Activated CD8-positive, alpha-beta T cell treated with anti-CD3 and anti-CD28 coated beads for 36 hours (primary cell): ENCODE measurements around the gene RLN3. TPM values are rescaled to one million over a fixed set of nuclear protein-coding genes. Genes with fewer than 3 reads are reported as not detected.

ENCODE experiments used
- ATAC-seq: fragments of 200-7000 bp; cut with Tn5 transposase; one replicate; pipeline ENCODE4 v1.10.0; 2021; ENCODE audit warnings: mild to moderate bottlenecking, moderate library complexity
- CTCF ChIA-PET: fragments of 350-600 bp; sonication (Branson Sonifier 250); formaldehyde crosslinking; loops from one replicate; lab custom pipeline; 2021; ENCODE audit warnings: antibody characterized with exemption; lab: Charles Lee
- POLR2A ChIA-PET: fragments of 350-600 bp; sonication (Branson Sonifier 250); formaldehyde crosslinking; loops from one replicate; lab custom pipeline; 2021; ENCODE audit warnings: antibody characterized with exemption; lab: Charles Lee
- DNase-seq: peaks from one replicate; pipeline ENCODE4 v3.0.0-alpha.2; 2020
- H3K27ac Mint-ChIP-seq: one replicate; pipeline ENCODE4 v1.8.0; 2021; ENCODE audit warnings: mild to moderate bottlenecking, mixed read lengths
- H3K27me3 Mint-ChIP-seq: one replicate; pipeline ENCODE4 v1.8.0; 2021; ENCODE audit warnings: mixed read lengths
- H3K36me3 Mint-ChIP-seq: one replicate; pipeline ENCODE4 v1.8.0; 2021; ENCODE audit warnings: low read depth, mixed read lengths
- H3K4me1 Mint-ChIP-seq: one replicate; pipeline ENCODE4 v1.8.0; 2021; ENCODE audit warnings: low read depth, mixed read lengths
- H3K4me3 Mint-ChIP-seq: one replicate; pipeline ENCODE4 v1.8.0; 2021; ENCODE audit warnings: mild to moderate bottlenecking, moderate library complexity, mixed read lengths
- H3K9me3 Mint-ChIP-seq: one replicate; pipeline ENCODE4 v1.8.0; 2021; ENCODE audit warnings: mixed read lengths
- intact Hi-C: fragments of 100-400 bp; cut with micrococcal nuclease; formaldehyde crosslinking; loops from one replicate; pipeline ENCODE4 v1.10.0; 2022
- total RNA-seq, 2 experiments: library from RNA; stranded (reverse); gene quantifications; one replicate each; pipeline ENCODE4 v1.2.3, GENCODE V29; 2021
- TF ChIP-seq, protein P1 (sequence below): fragments of 200-600 bp; IDR thresholded peaks from one replicate; pipeline ENCODE4 v1.8.0; 2022; ENCODE audit warnings: antibody characterized with exemption, mild to moderate bottlenecking

RLN3 gene
- total RNA-seq, 2 experiments from 2014 or later = not detected

DNA sequence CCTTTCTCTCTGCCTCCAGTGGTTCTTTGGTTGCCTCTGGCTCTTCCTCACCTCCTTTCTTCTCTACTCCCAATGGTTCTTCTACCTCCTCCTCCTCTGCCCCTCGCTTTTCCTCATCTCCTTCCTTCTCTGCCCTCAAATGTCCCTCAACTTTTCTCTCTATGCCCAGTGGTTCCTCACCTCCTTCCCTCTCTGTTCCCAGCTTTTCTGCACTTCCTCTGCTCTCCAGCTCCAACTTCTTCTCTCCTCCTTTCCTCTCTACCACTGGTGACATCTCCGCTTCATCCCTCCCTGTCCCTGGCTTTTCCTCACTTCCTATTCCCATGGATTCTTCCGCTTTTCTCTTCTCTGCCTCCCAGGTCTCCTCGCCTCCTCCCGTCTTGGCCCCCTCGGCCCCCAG is 26.2 kb downstream of the RLN3 start:
- ATAC-seq (no peak), DNase-seq (no peak)
- Mint-ChIP-seq H3K36me3 (peaks cover 27% of the 10 kb centered on the region), H3K4me1 (peaks cover 16% of the 10 kb centered on the region), H3K27ac (no peak overlapping the region), H3K27me3 (peaks cover 18% of the 10 kb centered on the region), H3K9me3 (no peaks in the 10 kb centered on the region), H3K4me3 (no peak overlapping the region)
- TF ChIP-seq, protein P1, sequence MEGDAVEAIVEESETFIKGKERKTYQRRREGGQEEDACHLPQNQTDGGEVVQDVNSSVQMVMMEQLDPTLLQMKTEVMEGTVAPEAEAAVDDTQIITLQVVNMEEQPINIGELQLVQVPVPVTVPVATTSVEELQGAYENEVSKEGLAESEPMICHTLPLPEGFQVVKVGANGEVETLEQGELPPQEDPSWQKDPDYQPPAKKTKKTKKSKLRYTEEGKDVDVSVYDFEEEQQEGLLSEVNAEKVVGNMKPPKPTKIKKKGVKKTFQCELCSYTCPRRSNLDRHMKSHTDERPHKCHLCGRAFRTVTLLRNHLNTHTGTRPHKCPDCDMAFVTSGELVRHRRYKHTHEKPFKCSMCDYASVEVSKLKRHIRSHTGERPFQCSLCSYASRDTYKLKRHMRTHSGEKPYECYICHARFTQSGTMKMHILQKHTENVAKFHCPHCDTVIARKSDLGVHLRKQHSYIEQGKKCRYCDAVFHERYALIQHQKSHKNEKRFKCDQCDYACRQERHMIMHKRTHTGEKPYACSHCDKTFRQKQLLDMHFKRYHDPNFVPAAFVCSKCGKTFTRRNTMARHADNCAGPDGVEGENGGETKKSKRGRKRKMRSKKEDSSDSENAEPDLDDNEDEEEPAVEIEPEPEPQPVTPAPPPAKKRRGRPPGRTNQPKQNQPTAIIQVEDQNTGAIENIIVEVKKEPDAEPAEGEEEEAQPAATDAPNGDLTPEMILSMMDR = no peak
- intact Hi-C loops = no loop called here
- ChIA-PET POLR2A (interaction anchor here (0.8 to 1.1 kb wide), 2 partner anchors 99 to 175 kb away, joined by 3 to 4 read pairs; no protein-coding TSS in a partner anchor), CTCF (interaction anchor here (0.9 kb wide), 1 partner anchor 179 kb away, joined by 3 read pairs; no protein-coding TSS in a partner anchor)

DNA sequence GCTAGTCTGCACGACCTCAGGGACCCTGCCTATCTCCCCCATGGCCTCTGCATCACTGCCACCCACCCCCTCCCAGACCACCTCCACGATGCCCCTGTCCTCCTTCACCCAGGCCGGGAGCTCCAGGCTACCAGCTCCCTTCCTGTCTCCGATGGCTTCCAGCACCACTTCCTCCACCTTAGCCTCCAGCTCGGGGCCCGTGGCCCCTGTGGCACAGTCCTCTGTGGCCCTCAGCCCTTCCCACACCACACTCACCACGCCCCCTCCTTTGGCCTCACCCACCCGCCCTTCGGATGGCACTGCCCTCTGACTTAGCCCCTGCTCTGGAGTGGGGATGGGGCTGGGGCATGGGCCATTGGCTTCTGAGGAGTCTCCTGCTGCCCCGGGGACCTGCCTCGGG is 26.8 kb downstream of the RLN3 start:
- no peak overlapping the region for H3K4me3 Mint-ChIP-seq
- H3K4me1 Mint-ChIP-seq = peaks cover 16% of the 10 kb centered on the region
- no peak for DNase-seq
- H3K27me3 Mint-ChIP-seq = peaks cover 22% of the 10 kb centered on the region
- ChIA-PET CTCF (interaction anchor here (0.9 kb wide), 1 partner anchor 179 kb away, joined by 3 read pairs; no protein-coding TSS in a partner anchor), POLR2A (interaction anchor here (0.8 to 1.1 kb wide), 2 partner anchors 100 to 175 kb away, joined by 3 to 4 read pairs; no protein-coding TSS in a partner anchor)
- ATAC-seq = no peak
- H3K27ac Mint-ChIP-seq = no peak overlapping the region
- TF ChIP-seq, protein P1 = no peak
- H3K9me3 Mint-ChIP-seq = no peaks in the 10 kb centered on the region
- H3K36me3 Mint-ChIP-seq = peaks cover 24% of the 10 kb centered on the region
- intact Hi-C loops = no loop called here

DNA sequence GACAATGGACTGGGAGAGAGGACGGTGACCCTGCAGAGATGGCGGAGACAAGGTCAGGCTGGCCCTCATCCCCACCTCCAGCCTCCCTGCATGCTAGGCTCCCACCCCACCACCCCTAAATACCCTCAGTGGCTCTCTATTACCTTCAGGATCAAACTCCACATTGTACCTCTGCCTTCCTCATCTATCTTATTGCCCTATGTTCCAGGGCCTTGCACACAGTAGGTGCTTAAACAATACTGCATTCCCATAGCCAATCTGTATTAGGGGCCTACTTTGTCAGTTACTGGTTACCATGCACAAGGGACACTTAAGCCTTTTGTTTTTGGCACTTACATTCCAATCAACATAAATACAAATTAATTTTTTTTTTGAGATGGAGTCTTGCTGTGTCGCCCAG is 27.4 kb downstream of the RLN3 start:
- POLR2A ChIA-PET = interaction anchor here (1.1 kb wide), 1 partner anchor 176 kb away, joined by 4 read pairs; no protein-coding TSS in a partner anchor
- no peak overlapping the region for H3K4me3 Mint-ChIP-seq

DNA sequence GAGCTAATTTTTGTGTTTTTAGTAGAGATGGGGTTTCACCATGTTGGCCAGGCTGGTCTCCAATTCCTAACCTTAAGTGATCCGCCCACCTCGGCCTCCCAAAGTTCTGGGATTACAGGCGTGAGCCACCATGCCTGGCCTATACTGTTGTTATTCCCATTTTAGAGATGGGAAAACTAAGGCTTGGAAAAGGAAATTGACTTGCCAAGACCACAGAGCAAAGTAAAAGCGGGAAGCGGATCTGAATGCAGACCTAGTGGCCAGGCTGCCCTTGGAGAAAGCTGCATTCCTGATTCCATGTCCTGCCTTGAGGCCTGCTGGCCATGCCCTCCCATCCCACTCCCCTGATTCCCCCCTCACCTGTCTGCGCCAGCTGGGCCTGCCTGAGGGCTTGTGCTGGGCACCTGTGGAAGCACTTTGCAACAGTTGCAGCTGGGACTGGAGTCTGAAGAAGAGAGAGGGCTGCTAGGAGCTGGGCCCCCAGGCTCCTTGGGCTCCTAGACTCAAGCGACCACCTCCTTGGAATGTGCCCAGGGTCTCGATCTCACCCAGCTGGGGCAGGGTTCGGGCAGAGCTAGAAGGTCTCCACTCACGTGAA is 28.2 kb downstream of the RLN3 start:
- intact Hi-C loops = no loop called here
- ChIA-PET CTCF (interaction anchor here (1.1 to 7.0 kb wide), 6 partner anchors 7 to 176 kb away, joined by 3 to 86 read pairs (median 14); partner anchors contain the start of gene MISP3), POLR2A (interaction anchor here (0.7 kb wide), 1 partner anchor 339 kb away, joined by 3 read pairs; no protein-coding TSS in a partner anchor)
- no peaks in the 10 kb centered on the region for H3K9me3 Mint-ChIP-seq
- no peak for ATAC-seq
- peaks cover 31% of the 10 kb centered on the region for H3K27me3 Mint-ChIP-seq
- H3K4me3 Mint-ChIP-seq = no peak overlapping the region
- H3K36me3 Mint-ChIP-seq = peaks cover 15% of the 10 kb centered on the region
- no peak for DNase-seq
- peaks cover 16% of the 10 kb centered on the region for H3K4me1 Mint-ChIP-seq
- no peak overlapping the region for H3K27ac Mint-ChIP-seq
- TF ChIP-seq, protein P1 = no peak

More for the DNA sequence above, 27.4 kb downstream of the RLN3 start:
- intact Hi-C loops = no loop called here
- CTCF ChIA-PET = interaction anchor here (1.2 to 7.0 kb wide), 2 partner anchors 16 to 20 kb away, joined by 3 to 86 read pairs; partner anchors contain the start of gene MISP3
- DNase-seq (no peak), ATAC-seq (no peak)
- no peak overlapping the region for H3K27ac Mint-ChIP-seq
- peaks cover 16% of the 10 kb centered on the region for H3K4me1 Mint-ChIP-seq
- peaks cover 27% of the 10 kb centered on the region for H3K27me3 Mint-ChIP-seq
- H3K9me3 Mint-ChIP-seq = no peaks in the 10 kb centered on the region
- TF ChIP-seq, protein P1 = no peak
- H3K36me3 Mint-ChIP-seq = peaks cover 18% of the 10 kb centered on the region
